Skeletal muscle satellite cell (primary cell): ENCODE results near the gene PLGLB2. TPM values are rescaled to one million over a fixed set of nuclear protein-coding genes. Genes with fewer than 3 reads are reported as not detected.
"Not testable (repeated sequence)": the region's sequence is repeated elsewhere in the genome, so short reads cannot be mapped to it uniquely, and the experiment has no call there.

ENCODE experiments used
- H3K27me3 ChIP-seq: 2 replicates; pipeline ENCODE4 v1.7.0; 2013; ENCODE audit warnings: low read length; ENCODE audit not compliant: control insufficient read depth, insufficient read depth
- H3K36me3 ChIP-seq: 2 replicates; pipeline ENCODE4 v1.7.0; 2013; ENCODE audit warnings: mild to moderate bottlenecking, control low read depth, low read length; ENCODE audit not compliant: insufficient read depth
- H3K4me1 ChIP-seq: 2 replicates; pipeline ENCODE4 v1.7.0; 2013; ENCODE audit warnings: low read length; ENCODE audit not compliant: control insufficient read depth, insufficient read depth
- H3K4me2 ChIP-seq: 2 replicates; pipeline ENCODE4 v1.7.0; 2013; ENCODE audit warnings: mild to moderate bottlenecking, low read length
- H3K4me3 ChIP-seq: 2 replicates; pipeline ENCODE4 v1.7.0; 2013; ENCODE audit warnings: low read length
- H3K9ac ChIP-seq: 2 replicates; pipeline ENCODE4 v1.7.0; 2013; ENCODE audit warnings: mild to moderate bottlenecking, low read depth, low read length, moderate library complexity
- H3K9me3 ChIP-seq: replicated peaks from 2 replicates; pipeline ENCODE4 v1.7.0; 2013; ENCODE audit warnings: mild to moderate bottlenecking, control low read depth, low read length
- total RNA-seq: library from RNA; depleted of rRNA; stranded (reverse); fragments of >200 nt; gene quantifications from 2 replicates; pipeline ENCODE4 v1.2.3, GENCODE V29; 2012; rRNA removed

Gene PLGLB2
- total RNA-seq, result 0.87 and 1.5 TPM in 2 replicates

GRCh38 chr2:87747791-87748190 is at the start of gene PLGLB2:
Gene PLGLB2, plus strand, starts transcription at chr2:87748087. Its CDS starts 67 bp downstream, at chr2:87748154.
- H3K36me3 ChIP-seq, H3K27me3 ChIP-seq, H3K9me3 ChIP-seq, H3K4me3 ChIP-seq, H3K4me2 ChIP-seq, H3K4me1 ChIP-seq, H3K9ac ChIP-seq: not testable (repeated sequence)

GRCh38 chr2:87704572-87705323 is 43.1 kb upstream of the PLGLB2 start:
- H3K36me3 ChIP-seq, H3K9ac ChIP-seq, H3K4me2 ChIP-seq, H3K4me3 ChIP-seq, H3K4me1 ChIP-seq, H3K9me3 ChIP-seq, H3K27me3 ChIP-seq: not testable (repeated sequence)

- not testable (repeated sequence) for H3K27me3 ChIP-seq, H3K4me2 ChIP-seq, H3K9ac ChIP-seq, H3K9me3 ChIP-seq, H3K4me3 ChIP-seq, H3K36me3 ChIP-seq, H3K4me1 ChIP-seq
Measured at GRCh38 chr2:87708368-87708767, 39.5 kb upstream of the PLGLB2 start.

- H3K4me3 ChIP-seq, H3K36me3 ChIP-seq, H3K4me1 ChIP-seq, H3K27me3 ChIP-seq, H3K4me2 ChIP-seq, H3K9ac ChIP-seq, H3K9me3 ChIP-seq: not testable (repeated sequence)
Measured at GRCh38 chr2:87727940-87728599, 19.8 kb upstream of the PLGLB2 start.

- not testable (repeated sequence) for H3K36me3 ChIP-seq, H3K9me3 ChIP-seq, H3K4me2 ChIP-seq, H3K4me3 ChIP-seq, H3K9ac ChIP-seq, H3K27me3 ChIP-seq, H3K4me1 ChIP-seq
Measured at GRCh38 chr2:87740928-87741327, 7.0 kb upstream of the PLGLB2 start.

GRCh38 chr2:87742393-87743108 is 5.3 kb upstream of the PLGLB2 start:
- not testable (repeated sequence) for H3K4me2 ChIP-seq, H3K9me3 ChIP-seq, H3K27me3 ChIP-seq, H3K4me3 ChIP-seq, H3K36me3 ChIP-seq, H3K9ac ChIP-seq, H3K4me1 ChIP-seq

GRCh38 chr2:87743638-87744037 is 4.2 kb upstream of the PLGLB2 start:
- not testable (repeated sequence) for H3K4me3 ChIP-seq, H3K27me3 ChIP-seq, H3K4me1 ChIP-seq, H3K4me2 ChIP-seq, H3K9ac ChIP-seq, H3K36me3 ChIP-seq, H3K9me3 ChIP-seq

GRCh38 chr2:87745353-87745951 is 2.4 kb upstream of the PLGLB2 start:
- not testable (repeated sequence) for H3K36me3 ChIP-seq, H3K4me2 ChIP-seq, H3K9me3 ChIP-seq, H3K27me3 ChIP-seq, H3K4me3 ChIP-seq, H3K4me1 ChIP-seq, H3K9ac ChIP-seq

GRCh38 chr2:87748524-87748923 is 637 bp downstream of the PLGLB2 start:
- not testable (repeated sequence) for H3K9me3 ChIP-seq, H3K4me3 ChIP-seq, H3K4me2 ChIP-seq, H3K9ac ChIP-seq, H3K27me3 ChIP-seq, H3K36me3 ChIP-seq, H3K4me1 ChIP-seq

GRCh38 chr2:87750560-87750959 is 2.7 kb downstream of the PLGLB2 start:
- H3K4me2 ChIP-seq, H3K27me3 ChIP-seq, H3K4me3 ChIP-seq, H3K4me1 ChIP-seq, H3K36me3 ChIP-seq, H3K9ac ChIP-seq, H3K9me3 ChIP-seq: not testable (repeated sequence)

- not testable (repeated sequence) for H3K9ac ChIP-seq, H3K27me3 ChIP-seq, H3K4me2 ChIP-seq, H3K36me3 ChIP-seq, H3K4me1 ChIP-seq, H3K4me3 ChIP-seq, H3K9me3 ChIP-seq
Measured at GRCh38 chr2:87754759-87755158, 6.9 kb downstream of the PLGLB2 start.
